ENCODE data around the gene GPATCH8. TPM values are rescaled to one million over a fixed set of nuclear protein-coding genes. Genes with fewer than 3 reads are reported as not detected.

GPATCH8 gene
- total RNA-seq, 1 experiment from 2014 or later: 51.5 TPM

DNA sequence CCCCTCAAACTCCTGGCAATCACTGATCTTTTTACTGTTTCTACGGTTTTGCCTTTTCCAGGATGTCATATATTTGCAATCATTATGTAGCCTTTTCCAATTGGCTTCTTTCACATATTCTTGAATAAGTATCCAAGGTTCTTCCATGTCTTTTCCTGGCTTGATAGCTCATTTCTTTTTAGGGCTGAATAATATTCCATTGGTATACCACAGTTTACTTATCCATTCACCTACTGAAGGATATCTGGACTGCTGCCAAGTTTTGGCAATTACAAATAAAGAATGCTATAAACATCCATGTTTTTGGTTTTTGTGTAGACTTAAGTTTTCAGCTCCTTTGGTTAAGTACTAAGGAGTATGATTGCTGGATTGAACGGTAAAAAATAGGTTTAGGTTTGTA is 16.0 kb downstream of the GPATCH8 start:
- no peak overlapping the region for H3K23ac ChIP-seq (ENCODE audit: insufficient read length, low read depth, low read length)
- peaks cover 17% of the 10 kb centered on the region for H3K79me1 ChIP-seq (ENCODE audit: insufficient read depth, low read depth, low read length, poor library complexity, severe bottlenecking)
- no peak overlapping the region for H2BK15ac ChIP-seq (ENCODE audit: low read depth, low read length)
- no peak overlapping the region for H2BK120ac ChIP-seq (ENCODE audit: low read depth, low read length, poor library complexity, severe bottlenecking)
- no CpG with 5 or more reads among the region's 2 CpGs for WGBS (ENCODE audit: extremely low coverage, insufficient read length, low lambda C conversion rate)
- Mint-ChIP-seq H3K27me3 (ENCODE audit: low read depth) (no peaks in the 10 kb centered on the region), H3K4me1 (peaks cover 10 to 11% of the 10 kb centered on the region in 2 experiments), H3K4me3 (no peak overlapping the region), H3K9me3 (no peaks in the 10 kb centered on the region; a peak in 1 of 5 replicates), H3K36me3 (ENCODE audit: insufficient read depth in 1 of 3, low read depth in 3 of 3) (peaks cover 14 to 32% (median 17%) of the 10 kb centered on the region in 3 experiments; a peak in 6 of 7 replicates), H3K27ac (no peak overlapping the region)
- no peak overlapping the region for H3K18ac ChIP-seq (ENCODE audit: insufficient read length, low read depth, low read length)
- no peak overlapping the region for H3K14ac ChIP-seq (ENCODE audit: insufficient read depth, low read length)
- H4K91ac ChIP-seq (ENCODE audit: insufficient read length, low read depth, low read length): no peak overlapping the region
- no peak overlapping the region for H3K4me2 ChIP-seq (ENCODE audit: insufficient read depth, insufficient read length, low read length)
- no peak overlapping the region for H4K5ac ChIP-seq (ENCODE audit: insufficient read length, low read depth, low read length)
- H2AFZ ChIP-seq (ENCODE audit: low read length): no peak overlapping the region
- H4K20me1 ChIP-seq (ENCODE audit: control insufficient read depth, insufficient read depth, insufficient read length): no peaks in the 10 kb centered on the region
- no peak overlapping the region for H3T11ph ChIP-seq (ENCODE audit: low read length)
- TF ChIP-seq, protein P1, sequence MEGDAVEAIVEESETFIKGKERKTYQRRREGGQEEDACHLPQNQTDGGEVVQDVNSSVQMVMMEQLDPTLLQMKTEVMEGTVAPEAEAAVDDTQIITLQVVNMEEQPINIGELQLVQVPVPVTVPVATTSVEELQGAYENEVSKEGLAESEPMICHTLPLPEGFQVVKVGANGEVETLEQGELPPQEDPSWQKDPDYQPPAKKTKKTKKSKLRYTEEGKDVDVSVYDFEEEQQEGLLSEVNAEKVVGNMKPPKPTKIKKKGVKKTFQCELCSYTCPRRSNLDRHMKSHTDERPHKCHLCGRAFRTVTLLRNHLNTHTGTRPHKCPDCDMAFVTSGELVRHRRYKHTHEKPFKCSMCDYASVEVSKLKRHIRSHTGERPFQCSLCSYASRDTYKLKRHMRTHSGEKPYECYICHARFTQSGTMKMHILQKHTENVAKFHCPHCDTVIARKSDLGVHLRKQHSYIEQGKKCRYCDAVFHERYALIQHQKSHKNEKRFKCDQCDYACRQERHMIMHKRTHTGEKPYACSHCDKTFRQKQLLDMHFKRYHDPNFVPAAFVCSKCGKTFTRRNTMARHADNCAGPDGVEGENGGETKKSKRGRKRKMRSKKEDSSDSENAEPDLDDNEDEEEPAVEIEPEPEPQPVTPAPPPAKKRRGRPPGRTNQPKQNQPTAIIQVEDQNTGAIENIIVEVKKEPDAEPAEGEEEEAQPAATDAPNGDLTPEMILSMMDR (conservative IDR thresholded peaks at IDR 0.05): no peak
- H3K9ac ChIP-seq (ENCODE audit: extremely low read depth, insufficient read length, low read length): no peak overlapping the region
- DNase-seq: no peak
- H3K27ac ChIP-seq (ENCODE audit: insufficient read length, low read depth, low read length): no peak overlapping the region
- no peak overlapping the region for H2BK5ac ChIP-seq (ENCODE audit: insufficient read length, low read length)
- H3K4me1 ChIP-seq (ENCODE audit: insufficient read depth, low read length): no peaks in the 10 kb centered on the region
- H3K27me3 ChIP-seq (ENCODE audit: insufficient read depth, low read length): no peaks in the 10 kb centered on the region
- no peak overlapping the region for H2BK12ac ChIP-seq (ENCODE audit: insufficient read length, low read depth, low read length)
- H4K8ac ChIP-seq (replicated peaks; ENCODE audit: insufficient read length, low read depth, low read length): no peak overlapping the region
- H2AK5ac ChIP-seq (ENCODE audit: insufficient read length, low read length): no peak overlapping the region
- H3K79me2 ChIP-seq (ENCODE audit: insufficient read depth, low read length): peaks cover 16% of the 10 kb centered on the region; the same call in 1 of the 2 replicates
- no peak overlapping the region for H2BK20ac ChIP-seq (ENCODE audit: low read depth, low read length, poor library complexity, severe bottlenecking)
- no peaks in the 10 kb centered on the region for H3K23me2 ChIP-seq (ENCODE audit: insufficient read length, low read depth, low read length, poor library complexity, severe bottlenecking)
- no peaks in the 10 kb centered on the region for H3K9me3 ChIP-seq (ENCODE audit: control insufficient read depth, low read depth, low read length)
- H3K4ac ChIP-seq (ENCODE audit: low read depth, low read length): no peak overlapping the region
- H3K56ac ChIP-seq (ENCODE audit: insufficient read length, low read depth, low read length): no peak overlapping the region
